HepG2 (cell line): ENCODE results near the gene CHMP4B. TPM values are rescaled to one million over a fixed set of nuclear protein-coding genes. Genes with fewer than 3 reads are reported as not detected.
A peak's percentile ranks its signal among the peaks of the same experiment; 100 is the strongest.

Source experiments
- ATAC-seq: fragments of 200-7000 bp; cut with Tn5 transposase; 3 replicates; pipeline ENCODE4 v1.9.1; 2020; ENCODE audit warnings: mild to moderate bottlenecking, moderate library complexity
- BruUV-seq: library from RNA; stranded (reverse); fragments of 400-500 nt; replicated peaks from 2 replicates; lab custom pipeline; 2021; lab: Mats Ljungman, UMichigan
- CTCF ChIA-PET: fragments of 300-600 bp; formaldehyde crosslinking; extraction: SDS; loops from one replicate; lab custom pipeline; 2021; ENCODE audit warnings: low total read pairs, inconsistent platforms, low intra/inter-chr PET ratio; lab: Yijun Ruan, JAX
- POLR2A ChIA-PET: fragments of 350-600 bp; sonication (Branson Sonifier 250); formaldehyde crosslinking; loops from one replicate; lab custom pipeline; 2020; ENCODE audit warnings: antibody characterized with exemption, inconsistent platforms; lab: Yijun Ruan, JAX
- DNase-seq: peaks from one replicate; pipeline ENCODE4 v3.0.0-alpha.2; 2015; ENCODE audit warnings: low spot score
- FAIRE-seq: peaks from 3 replicates; lab custom pipeline; 2011; peaks lifted over from hg19 to GRCh38; lab: Jason Lieb, UNC
- H2AFZ ChIP-seq: one replicate; pipeline ENCODE4 v1.6.1; 2011; ENCODE audit warnings: low read length, inconsistent platforms
- H3K27ac ChIP-seq: fragments of 300-600 bp; 3 replicates; pipeline ENCODE4 v1.8.0; 2011; ENCODE audit warnings: mixed run types, mild to moderate bottlenecking, mixed read lengths, low read length, inconsistent platforms; ENCODE audit not compliant: insufficient read depth; ENCODE audit errors: extremely low read length
- H3K27me3 ChIP-seq, 2 experiments: fragments of 200-600 bp in 1 of 2; 2 replicates in 1 of 2; 3 replicates in 1 of 2; pipeline versions ENCODE4 v1.6.0 to v1.8.0; 2011; ENCODE audit warnings: low read length in 2 of 2, mild to moderate bottlenecking in 2 of 2, moderate library complexity in 2 of 2, inconsistent platforms in 1 of 2; ENCODE audit not compliant: insufficient read depth in 2 of 2, control insufficient read depth in 1 of 2
- H3K36me3 ChIP-seq, 2 experiments: fragments of 200-600 bp in 1 of 2; replicated peaks in 1 of 2; 2 replicates in 1 of 2; 3 replicates in 1 of 2; pipeline versions ENCODE4 v1.5.1 to v1.8.0; 2011; ENCODE audit warnings: low read length in 2 of 2, inconsistent platforms in 1 of 2; ENCODE audit not compliant: insufficient read depth in 2 of 2, control insufficient read depth in 1 of 2
- H3K4me1 ChIP-seq: 2 replicates; pipeline ENCODE4 v1.5.1; 2012; ENCODE audit warnings: low read length, inconsistent platforms; ENCODE audit not compliant: insufficient read depth
- H3K4me2 ChIP-seq: 2 replicates; pipeline ENCODE4 v1.6.0; 2011; ENCODE audit warnings: low read depth, low read length, inconsistent platforms
- H3K4me3 ChIP-seq, 3 experiments: fragments of 200-600 bp in 1 of 3; sonication (generic), shearing (Covaris generic) in 1 of 3; replicated peaks in 1 of 3; 2 replicates each; pipeline ENCODE4 v1.5.1; 2011 to 2016; ENCODE audit warnings: low read length in 3 of 3, inconsistent platforms in 2 of 3, low read depth in 2 of 3, mild to moderate bottlenecking in 2 of 3, control low read depth in 1 of 3, mixed read lengths in 1 of 3; ENCODE audit not compliant: insufficient read depth in 1 of 3
- H3K79me2 ChIP-seq: one replicate; pipeline ENCODE4 v1.6.1; 2011; ENCODE audit warnings: low read length, inconsistent platforms; ENCODE audit not compliant: insufficient read depth
- H3K9ac ChIP-seq: 2 replicates; pipeline ENCODE4 v1.6.0; 2011; ENCODE audit warnings: mild to moderate bottlenecking, low read depth, low read length, inconsistent platforms; ENCODE audit not compliant: insufficient read depth
- H3K9me3 ChIP-seq: 2 replicates; pipeline ENCODE4 v1.5.1; 2012; ENCODE audit warnings: mild to moderate bottlenecking, low read length
- H4K20me1 ChIP-seq: 2 replicates; pipeline ENCODE4 v1.6.0; 2011; ENCODE audit warnings: inconsistent platforms, mild to moderate bottlenecking, low read length, moderate library complexity; ENCODE audit not compliant: insufficient read depth
- HNRNPK ChIP-seq: fragments of 200-400 bp; formaldehyde crosslinking; IDR thresholded peaks from 2 replicates; pipeline ENCODE4 v1.6.1; 2018; ENCODE audit warnings: low read length, low read depth, moderate library complexity, mild to moderate bottlenecking; ENCODE audit not compliant: poor library complexity, severe bottlenecking
- LRRFIP1 ChIP-seq: sonication (generic); formaldehyde crosslinking; conservative IDR thresholded peaks from 2 replicates; pipeline ENCODE4 v1.4.0; 2020; ENCODE audit warnings: missing genetic modification reagents
- MBD4 ChIP-seq: IDR thresholded peaks from 2 replicates; pipeline ENCODE4 v1.6.1; 2012; ENCODE audit warnings: low read length, inconsistent platforms, borderline replicate concordance
- RORA ChIP-seq: sonication (generic); formaldehyde crosslinking; IDR thresholded peaks from 2 replicates; pipeline ENCODE4 v1.5.0; 2020; ENCODE audit warnings: mild to moderate bottlenecking, missing genetic modification reagents, moderate library complexity
- ZNF264 ChIP-seq: sonication (generic); formaldehyde crosslinking; IDR thresholded peaks from 2 replicates; pipeline ENCODE4 v1.4.0; 2020; ENCODE audit warnings: missing genetic modification reagents
- ZNF784 ChIP-seq: sonication (generic); formaldehyde crosslinking; IDR thresholded peaks from 2 replicates; pipeline ENCODE4 v1.5.1; 2020; ENCODE audit warnings: missing genetic modification reagents, mild to moderate bottlenecking, borderline replicate concordance
- WGBS: methylation state at CpG from one replicate; pipeline ENCODE4 v1.1.6; 2017; ENCODE audit warnings: low lambda C conversion rate; 5-methylcytosine and 5-hydroxymethylcytosine counted together
- in situ Hi-C: cut with HindIII; loops from 2 replicates; pipeline ENCODE4 v1.10.0; 2017; ENCODE audit warnings: low pct_unique_long_range_greater_than_20kb; ENCODE audit not compliant: extremely low pct_ligation_motif_present
- intact Hi-C: fragments of 100-400 bp; cut with micrococcal nuclease; formaldehyde crosslinking; loops from one replicate; pipeline ENCODE4 v1.10.0; 2022; ENCODE audit not compliant: unreplicated experiment
- polyA plus RNA-seq, 8 experiments: library from polyadenylated mRNA; depleted of rRNA in 3 of 8; stranded (reverse) in 7 of 8; unstranded in 1 of 8; fragments of >200 nt; fragmentation: Illumina TruSeq in 4 of 8; extraction: Trizol in 4 of 8; gene quantifications; 2 replicates each; pipeline versions ENCODE4 v1.2.1 to v1.2.3, GENCODE V29; 2011 to 2016; ENCODE audit warnings: low read depth in 4 of 8, missing spikeins in 1 of 8, mixed read lengths in 1 of 8; ENCODE audit not compliant: insufficient read depth in 1 of 8
- total RNA-seq, 5 experiments: library from RNA; depleted of rRNA; stranded (reverse); fragments of >200 nt; fragmentation: Illumina TruSeq; extraction: Trizol; gene quantifications; 2 replicates each; pipeline ENCODE4 v1.2.3, GENCODE V29; 2016; ENCODE audit warnings: low read depth in 1 of 5

CHMP4B gene
- total and polyA plus RNA-seq, 2 of the 13 experiments (the other 11 are each of a cell fraction or from before 2014, with no cell fraction given): 40.1 to 45.6 TPM

- no peak for TF ChIP-seq LRRFIP1 (CRISPR knock-in tag)
- TF ChIP-seq RORA (CRISPR knock-in tag): no peak
- peak; percentile 54 for TF ChIP-seq HNRNPK
- TF ChIP-seq MBD4: no peak
- TF ChIP-seq ZNF264: no peak
Observed at GRCh38 chr20:33783818-33784217, 27.3 kb upstream of the CHMP4B start (continued).

- H2AFZ ChIP-seq: no peak overlapping the region
- no peaks in the 10 kb centered on the region for H3K9me3 ChIP-seq
- CTCF ChIA-PET: no interaction called here
- H3K36me3 ChIP-seq: no peaks in the 10 kb centered on the region
- H4K20me1 ChIP-seq: no peaks in the 10 kb centered on the region
- peaks cover 3% of the 10 kb centered on the region; the same call in 1 of the 2 replicates for H3K4me1 ChIP-seq
- no TSS peak for BruUV-seq
- TF ChIP-seq ZNF784 (CRISPR knock-in tag) (no peak), HNRNPK (peak; percentile 14)
- TF ChIP-seq, all 625 proteins: peak for 1
- in situ Hi-C loops (no loop called here), intact Hi-C loops (no loop called here)
- Histone ChIP-seq H3K27me3 (no peaks in the 10 kb centered on the region), H3K4me3 (no peak overlapping the region), H3K79me2 (no peaks in the 10 kb centered on the region), H3K4me2 (no peak overlapping the region), H3K27ac (no peak overlapping the region), H3K9ac (no peak overlapping the region)
- no peak for FAIRE-seq
- no peak for ATAC-seq
- DNase-seq: no peak
- WGBS: 92% methylated on average over 2 of the region's 2 CpGs
- POLR2A ChIA-PET: no interaction called here
Observed at GRCh38 chr20:33784225-33784624, 26.9 kb upstream of the CHMP4B start.
